ENCODE data around the gene NPTN.
A peak's percentile ranks its signal among the peaks of the same experiment; 100 is the strongest.
"Not testable (repeated sequence)": the region's sequence is repeated elsewhere in the genome, so short reads cannot be mapped to it uniquely, and the experiment has no call there.

Gene NPTN

DNA sequence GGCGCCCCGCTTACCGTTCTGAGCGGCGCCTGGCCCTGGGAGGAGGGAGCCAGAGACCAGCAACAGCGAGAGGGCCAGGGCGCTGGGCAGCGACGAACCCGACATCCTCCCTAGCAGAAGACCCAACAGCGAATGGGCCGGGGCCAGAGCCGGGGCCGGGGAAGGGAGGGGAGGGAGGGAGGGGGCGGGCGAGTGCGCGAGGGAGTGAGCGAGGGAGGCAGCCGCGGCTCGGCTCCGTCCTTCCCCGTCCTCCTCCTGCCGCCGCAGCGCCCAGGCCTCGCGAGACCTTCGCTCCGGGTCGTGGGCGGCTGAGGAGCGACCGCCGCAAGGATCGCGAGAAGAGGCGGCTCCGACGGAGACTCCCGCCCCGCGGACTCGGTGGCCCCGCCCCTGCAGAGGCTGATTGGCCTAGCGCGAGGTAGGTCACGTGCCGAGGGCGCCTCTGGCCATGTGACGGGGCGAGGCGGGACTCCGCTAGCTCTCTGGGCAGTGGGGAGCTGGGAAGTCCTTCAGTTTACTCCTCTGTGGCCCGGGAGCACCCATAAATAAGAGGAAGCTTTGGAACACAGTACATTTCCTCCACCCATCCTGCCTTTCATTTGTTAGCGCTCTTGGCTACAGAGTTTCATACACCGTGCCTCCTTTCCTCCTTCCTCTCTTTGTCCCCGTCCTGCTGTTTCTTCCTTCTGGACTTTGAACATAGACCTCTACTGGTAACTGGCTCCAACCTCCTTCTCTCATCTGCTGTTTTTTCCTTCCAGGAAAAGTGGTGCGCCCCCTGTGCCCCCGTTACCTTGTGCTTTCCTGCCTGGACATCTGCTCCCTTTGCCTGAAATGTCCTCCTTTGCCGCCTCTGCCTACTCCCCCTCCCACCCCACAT lies at the start of gene NPTN:
Gene NPTN (minus strand): TSS at position 279 of the 880 bp plus-strand sequence. CDS start 174 bp downstream, at position 105.
- Histone ChIP-seq H3K27ac (peak within 1 kb of the TSS; percentile 80 to 100 (median 98)), H3K4me3 (peak within 1 kb of the TSS; percentile 65 to 99 (median 95))

DNA sequence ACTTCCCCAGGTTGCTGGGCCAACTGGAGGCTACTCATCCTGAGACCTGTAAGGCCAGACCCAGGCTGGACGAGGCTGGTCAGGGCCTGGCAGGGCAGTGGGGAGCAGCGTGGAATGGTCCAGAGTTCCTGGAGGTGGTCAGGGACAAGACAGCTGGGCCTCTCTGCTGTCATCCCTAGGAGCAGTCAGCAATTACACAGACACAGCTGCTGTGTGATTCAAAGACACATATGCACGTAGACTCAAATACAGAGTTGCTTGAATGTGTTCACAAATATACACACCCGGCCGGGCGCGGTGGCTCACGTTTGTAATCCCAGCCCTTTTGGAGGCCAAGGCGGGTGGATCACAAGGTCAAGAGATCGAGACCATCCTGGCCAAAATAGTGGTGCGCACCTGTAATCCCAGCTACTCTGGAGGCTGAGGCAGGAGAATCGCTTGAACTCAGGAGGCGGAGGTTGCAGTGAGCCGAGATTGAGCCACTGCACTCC lies 49.5 kb upstream of the NPTN start:
- peak overlapping the region in 1 of 21 experiments; percentile 32 for H3K27ac ChIP-seq

GRCh38 chr15:73681856-73682599 lies 48.8 kb upstream of the NPTN start:
- peak overlapping the region in 1 of 21 experiments; percentile 32 for H3K27ac ChIP-seq

More for the DNA sequence above, 49.5 kb upstream of the NPTN start:
- no peak overlapping the region for H3K4me3 ChIP-seq

DNA sequence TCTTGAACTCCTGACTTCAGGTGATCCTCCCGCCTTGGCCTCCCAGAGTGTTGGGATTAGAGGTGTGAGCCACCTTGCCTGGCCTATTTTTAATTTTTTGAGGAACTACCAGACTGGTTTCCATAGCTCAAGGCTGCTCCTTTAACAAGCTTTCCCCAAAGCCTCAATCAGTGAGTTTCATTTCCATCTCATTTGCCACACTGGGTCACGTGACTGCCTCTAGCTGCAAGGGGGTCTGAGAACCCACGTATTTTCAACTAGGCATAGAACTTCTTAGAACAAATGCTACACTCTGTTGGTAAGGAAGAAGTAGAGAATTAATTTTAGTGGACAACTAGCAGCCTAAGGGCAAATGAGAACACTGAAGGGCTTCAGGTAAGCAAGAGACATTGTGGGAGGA lies 47.9 kb upstream of the NPTN start:
- H3K4me3 ChIP-seq = no peak overlapping the region
- no peak overlapping the region for H3K27ac ChIP-seq

More at GRCh38 chr15:73681856-73682599, 48.8 kb upstream of the NPTN start:
- H3K4me3 ChIP-seq = no peak overlapping the region

DNA sequence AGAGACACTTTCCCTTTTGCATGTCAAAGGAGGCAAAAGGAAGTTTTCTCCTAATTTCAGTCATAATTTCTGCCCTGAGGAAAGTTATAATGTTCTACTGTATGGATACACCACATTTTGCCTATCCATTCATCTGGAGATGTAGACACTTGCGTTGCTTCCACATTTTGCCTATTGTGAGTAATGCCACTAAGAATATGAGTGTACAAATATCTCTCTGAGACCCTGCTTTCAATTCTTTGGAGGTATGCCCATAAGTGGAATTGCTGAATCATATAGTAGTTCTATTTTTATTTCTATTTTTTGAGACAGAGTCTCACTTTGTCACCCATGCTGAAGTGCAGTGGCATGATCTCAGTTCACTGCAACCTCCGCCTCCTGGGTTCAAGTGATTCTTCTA lies 47.4 kb upstream of the NPTN start:
- Histone ChIP-seq H3K27ac (no peak overlapping the region), H3K4me3 (no peak overlapping the region)

GRCh38 chr15:73679964-73680363 lies 46.8 kb upstream of the NPTN start:
- no peak overlapping the region for H3K27ac ChIP-seq
- no peak overlapping the region for H3K4me3 ChIP-seq

DNA sequence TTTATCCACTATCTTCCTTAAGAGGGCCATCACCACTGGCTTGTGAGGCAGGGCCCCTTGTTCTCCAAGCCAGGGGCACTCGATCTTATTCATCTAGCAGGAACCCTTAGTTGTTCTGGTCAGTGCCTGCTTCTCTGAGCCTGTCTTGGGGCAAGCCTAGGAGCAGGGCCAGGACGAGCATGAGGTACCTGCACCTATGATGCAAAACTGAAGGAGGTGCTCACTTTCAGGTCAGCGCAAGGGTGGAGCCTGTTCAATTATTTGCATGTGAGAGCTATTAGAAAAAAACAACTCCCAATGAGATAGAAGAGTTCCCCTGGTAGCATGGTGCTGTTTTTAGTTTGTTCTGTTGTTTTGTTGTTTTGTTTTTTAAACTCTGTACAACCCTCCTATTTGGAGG lies 46.0 kb upstream of the NPTN start:
- Histone ChIP-seq H3K4me3 (no peak overlapping the region), H3K27ac (no peak overlapping the region)

- H3K27ac ChIP-seq = no peak overlapping the region
- H3K4me3 ChIP-seq = no peak overlapping the region
Measured at GRCh38 chr15:73678498-73678897, 45.3 kb upstream of the NPTN start.

DNA sequence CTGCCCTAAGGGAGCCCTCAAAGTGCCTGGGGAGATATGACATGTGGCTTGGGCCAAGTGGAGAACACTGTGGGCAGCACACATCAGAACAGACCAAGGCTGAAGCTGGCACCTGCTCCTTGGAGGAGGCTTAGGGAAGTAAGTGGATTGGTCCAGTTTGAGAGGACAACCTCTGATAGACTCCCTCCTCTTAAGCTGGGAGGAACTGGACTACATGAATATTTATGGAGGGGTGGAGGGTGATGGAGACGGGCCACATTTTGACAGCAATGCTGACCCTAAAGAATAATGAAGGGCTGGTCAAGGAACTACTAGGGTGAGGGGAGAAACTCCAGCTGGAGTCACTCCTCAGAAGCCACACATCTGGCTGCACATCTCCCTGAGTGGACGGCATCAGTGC lies 44.5 kb upstream of the NPTN start:
- H3K27ac ChIP-seq = no peak overlapping the region
- H3K4me3 ChIP-seq = no peak overlapping the region

- Histone ChIP-seq H3K4me3 (no peak overlapping the region), H3K27ac (no peak overlapping the region)
Measured at GRCh38 chr15:73677146-73677607, 44.0 kb upstream of the NPTN start.

- H3K27ac ChIP-seq = no peak overlapping the region
- H3K4me3 ChIP-seq = no peak overlapping the region
Measured at GRCh38 chr15:73674587-73674986, 41.4 kb upstream of the NPTN start.

DNA sequence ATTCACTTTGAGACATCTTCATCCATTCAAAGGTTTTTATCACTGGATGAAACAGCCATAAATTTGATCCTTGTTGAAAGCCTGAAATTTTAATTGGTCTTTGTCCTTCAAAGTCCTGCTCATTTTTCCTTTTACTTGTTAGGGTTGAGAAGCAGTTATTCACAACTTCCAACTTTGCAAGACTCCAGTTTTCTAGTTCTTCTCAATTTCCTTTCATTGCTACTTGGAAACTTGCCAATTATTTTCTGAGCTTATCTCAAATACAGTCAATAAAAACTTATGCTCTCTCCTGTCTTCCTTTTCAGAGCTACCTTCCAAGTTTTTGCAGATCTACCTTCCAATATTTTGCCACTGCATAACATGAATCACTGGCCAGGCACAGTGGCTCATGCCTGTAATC lies 27.3 kb upstream of the NPTN start:
- Histone ChIP-seq H3K4me3 (no peak overlapping the region), H3K27ac (no peak overlapping the region)

DNA sequence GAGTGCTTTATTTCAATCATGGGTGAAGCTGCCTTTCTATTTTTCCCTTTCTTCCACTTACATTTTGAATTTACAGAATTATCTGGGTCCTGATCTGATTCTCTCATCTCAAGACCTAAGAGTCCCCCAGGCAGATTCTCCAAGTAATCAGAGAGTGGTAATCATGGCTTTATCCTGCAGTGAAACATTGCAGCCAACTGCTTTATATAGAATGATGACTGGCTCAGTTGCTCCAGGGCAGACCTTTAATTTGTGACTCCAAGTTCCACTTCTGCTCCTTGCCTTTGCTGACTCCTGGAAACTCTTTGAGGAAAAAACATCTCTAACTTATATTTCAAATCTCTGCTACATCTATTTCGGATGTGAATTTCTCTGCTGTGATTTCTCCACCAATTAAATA lies 25.5 kb upstream of the NPTN start:
- Histone ChIP-seq H3K27ac (no peak overlapping the region), H3K4me3 (no peak overlapping the region)

- no peak overlapping the region for H3K27ac ChIP-seq
Measured at GRCh38 chr15:73655724-73656123, 22.5 kb upstream of the NPTN start.

GRCh38 chr15:73654659-73655058 lies 21.5 kb upstream of the NPTN start:
- Histone ChIP-seq H3K4me3 (no peak overlapping the region), H3K27ac (no peak overlapping the region)

More at GRCh38 chr15:73655724-73656123, 22.5 kb upstream of the NPTN start:
- H3K4me3 ChIP-seq = no peak overlapping the region

GRCh38 chr15:73650416-73651126 lies 17.4 kb upstream of the NPTN start:
- H3K4me3 ChIP-seq = no peak overlapping the region
- peak overlapping the region in 1 of 21 experiments; percentile 17 for H3K27ac ChIP-seq

GRCh38 chr15:73648014-73648295 lies 14.8 kb upstream of the NPTN start:
- H3K4me3 ChIP-seq = no peak overlapping the region
- peak overlapping the region in 3 of 21 experiments; percentile 2 to 10 (median 7) for H3K27ac ChIP-seq

- peak overlapping the region in 3 of 21 experiments; percentile 2 to 31 (median 10) for H3K27ac ChIP-seq
- no peak overlapping the region for H3K4me3 ChIP-seq
Measured at GRCh38 chr15:73647259-73648013, 14.2 kb upstream of the NPTN start.

GRCh38 chr15:73639464-73639863 lies 6.3 kb upstream of the NPTN start:
- H3K27ac ChIP-seq, H3K4me3 ChIP-seq: not testable (repeated sequence)
